Measurements from ENCODE around the gene USP24. TPM values are rescaled to one million over a fixed set of nuclear protein-coding genes. Genes with fewer than 3 reads are reported as not detected.

The USP24 gene
- total RNA-seq, 1 experiment from 2014 or later: 35.3 TPM

DNA sequence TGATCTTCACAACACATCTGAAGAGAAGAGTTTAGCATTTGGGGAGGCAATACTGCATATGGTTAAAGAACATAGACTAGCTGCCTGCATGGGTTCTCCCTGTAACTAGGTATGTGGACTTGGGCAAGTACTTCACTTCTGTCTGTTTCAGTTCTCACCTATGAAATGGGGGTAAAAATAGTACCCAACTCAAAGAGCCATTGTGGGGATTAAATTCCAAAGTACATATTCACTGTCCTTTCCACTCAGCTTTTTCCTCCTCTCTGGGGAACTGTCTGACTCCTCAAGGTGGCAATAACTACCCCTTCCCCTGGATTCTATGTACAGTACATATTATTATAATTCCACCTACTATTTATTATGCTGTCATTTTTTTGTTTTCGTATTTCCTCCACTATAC, 44.7 kb downstream of the USP24 start:
- H3K36me3 Mint-ChIP-seq (ENCODE audit: insufficient read depth in 1 of 3, low read depth in 3 of 3): peaks cover 12 to 19% (median 13%) of the 10 kb centered on the region in 3 experiments; a peak in 5 of 7 replicates
- TF ChIP-seq, protein P1, sequence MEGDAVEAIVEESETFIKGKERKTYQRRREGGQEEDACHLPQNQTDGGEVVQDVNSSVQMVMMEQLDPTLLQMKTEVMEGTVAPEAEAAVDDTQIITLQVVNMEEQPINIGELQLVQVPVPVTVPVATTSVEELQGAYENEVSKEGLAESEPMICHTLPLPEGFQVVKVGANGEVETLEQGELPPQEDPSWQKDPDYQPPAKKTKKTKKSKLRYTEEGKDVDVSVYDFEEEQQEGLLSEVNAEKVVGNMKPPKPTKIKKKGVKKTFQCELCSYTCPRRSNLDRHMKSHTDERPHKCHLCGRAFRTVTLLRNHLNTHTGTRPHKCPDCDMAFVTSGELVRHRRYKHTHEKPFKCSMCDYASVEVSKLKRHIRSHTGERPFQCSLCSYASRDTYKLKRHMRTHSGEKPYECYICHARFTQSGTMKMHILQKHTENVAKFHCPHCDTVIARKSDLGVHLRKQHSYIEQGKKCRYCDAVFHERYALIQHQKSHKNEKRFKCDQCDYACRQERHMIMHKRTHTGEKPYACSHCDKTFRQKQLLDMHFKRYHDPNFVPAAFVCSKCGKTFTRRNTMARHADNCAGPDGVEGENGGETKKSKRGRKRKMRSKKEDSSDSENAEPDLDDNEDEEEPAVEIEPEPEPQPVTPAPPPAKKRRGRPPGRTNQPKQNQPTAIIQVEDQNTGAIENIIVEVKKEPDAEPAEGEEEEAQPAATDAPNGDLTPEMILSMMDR (conservative IDR thresholded peaks at IDR 0.05): no peak
- WGBS (ENCODE audit: extremely low coverage, insufficient read length, low lambda C conversion rate): no CpG with 5 or more reads among the region's 1 CpG

More for the DNA sequence above, 44.7 kb downstream of the USP24 start:
- no peaks in the 10 kb centered on the region for H3K79me2 ChIP-seq (ENCODE audit: insufficient read depth, low read length)
- H3K4me1 ChIP-seq (ENCODE audit: insufficient read depth, low read length): peaks cover 4% of the 10 kb centered on the region; the same call in 1 of the 2 replicates
- no peak overlapping the region for H2BK120ac ChIP-seq (ENCODE audit: low read depth, low read length, poor library complexity, severe bottlenecking)
- Mint-ChIP-seq H3K27me3 (ENCODE audit: low read depth) (no peaks in the 10 kb centered on the region), H3K9me3 (no peaks in the 10 kb centered on the region), H3K27ac (no peak overlapping the region), H3K4me1 (peaks cover 24 to 35% of the 10 kb centered on the region in 2 experiments), H3K4me3 (no peak overlapping the region)
- H3K23ac ChIP-seq (ENCODE audit: insufficient read length, low read depth, low read length): no peak overlapping the region
- H3K14ac ChIP-seq (ENCODE audit: insufficient read depth, low read length): no peak overlapping the region
- no peak overlapping the region for H3T11ph ChIP-seq (ENCODE audit: low read length)
- H3K4ac ChIP-seq (ENCODE audit: low read depth, low read length): no peak overlapping the region
- H3K27me3 ChIP-seq (ENCODE audit: insufficient read depth, low read length): no peaks in the 10 kb centered on the region
- H3K23me2 ChIP-seq (ENCODE audit: insufficient read length, low read depth, low read length, poor library complexity, severe bottlenecking): no peaks in the 10 kb centered on the region
- H4K91ac ChIP-seq (ENCODE audit: insufficient read length, low read depth, low read length): no peak overlapping the region
- H2BK15ac ChIP-seq (ENCODE audit: low read depth, low read length): no peak overlapping the region
- no peak overlapping the region for H2BK12ac ChIP-seq (ENCODE audit: insufficient read length, low read depth, low read length)
- H3K9ac ChIP-seq (ENCODE audit: extremely low read depth, insufficient read length, low read length): no peak overlapping the region
- H2BK5ac ChIP-seq (ENCODE audit: insufficient read length, low read length): no peak overlapping the region
- H3K4me2 ChIP-seq (ENCODE audit: insufficient read depth, insufficient read length, low read length): no peak overlapping the region
- H3K18ac ChIP-seq (ENCODE audit: insufficient read length, low read depth, low read length): no peak overlapping the region
- no peak overlapping the region for H2AK5ac ChIP-seq (ENCODE audit: insufficient read length, low read length)
- H3K56ac ChIP-seq (ENCODE audit: insufficient read length, low read depth, low read length): no peak overlapping the region
- H3K27ac ChIP-seq (ENCODE audit: insufficient read length, low read depth, low read length): no peak overlapping the region
- no peaks in the 10 kb centered on the region for H4K20me1 ChIP-seq (ENCODE audit: control insufficient read depth, insufficient read depth, insufficient read length)
- H3K79me1 ChIP-seq (ENCODE audit: insufficient read depth, low read depth, low read length, poor library complexity, severe bottlenecking): no peaks in the 10 kb centered on the region
- no peaks in the 10 kb centered on the region for H3K9me3 ChIP-seq (ENCODE audit: control insufficient read depth, low read depth, low read length)
- no peak overlapping the region for H2BK20ac ChIP-seq (ENCODE audit: low read depth, low read length, poor library complexity, severe bottlenecking)
- H4K5ac ChIP-seq (ENCODE audit: insufficient read length, low read depth, low read length): no peak overlapping the region
- H2AFZ ChIP-seq (ENCODE audit: low read length): no peak overlapping the region
- no peak overlapping the region for H4K8ac ChIP-seq (replicated peaks; ENCODE audit: insufficient read length, low read depth, low read length)
- no peak for DNase-seq

Measured in H9 (cell line).